ENCODE results near the gene BTAF1. TPM values are rescaled to one million over a fixed set of nuclear protein-coding genes. Genes with fewer than 3 reads are reported as not detected.
"Not testable (repeated sequence)": the region's sequence is repeated elsewhere in the genome, so short reads cannot be mapped to it uniquely, and the experiment has no call there.

BTAF1 gene
- total RNA-seq, 1 donor from 2014 or later = 26.7 TPM

- H3K9me3 Mint-ChIP-seq (ENCODE audit: low read depth) = no peaks in the 10 kb centered on the region
- peaks cover 12% of the 10 kb centered on the region for H3K4me1 Mint-ChIP-seq (ENCODE audit: low read depth)
- no peaks in the 10 kb centered on the region for H3K27me3 Mint-ChIP-seq (ENCODE audit: low read depth)
- no peak overlapping the region for H3K27ac Mint-ChIP-seq (ENCODE audit: unreplicated experiment)
- TF ChIP-seq CTCF (IDR thresholded peaks at IDR 0.05) = no peak
- no peak for DNase-seq (ENCODE audit: low spot score)
- H3K4me3 Mint-ChIP-seq (ENCODE audit: unreplicated experiment) = no peak overlapping the region
- H3K36me3 Mint-ChIP-seq (ENCODE audit: low read depth) = no peaks in the 10 kb centered on the region
These were observed 32.2 kb upstream of the BTAF1 start for GRCh38 chr10:91891125-91892001.

GRCh38 chr10:91893051-91893450 is 30.5 kb upstream of the BTAF1 start:
- Mint-ChIP-seq H3K27ac (ENCODE audit: unreplicated experiment) (no peak overlapping the region), H3K4me1 (ENCODE audit: low read depth) (peaks cover under 1% of the 10 kb centered on the region), H3K4me3 (ENCODE audit: unreplicated experiment) (no peak overlapping the region), H3K36me3 (ENCODE audit: low read depth) (no peaks in the 10 kb centered on the region), H3K9me3 (ENCODE audit: low read depth) (no peaks in the 10 kb centered on the region), H3K27me3 (ENCODE audit: low read depth) (no peaks in the 10 kb centered on the region)
- no peak for TF ChIP-seq CTCF (IDR thresholded peaks at IDR 0.05)
- DNase-seq (ENCODE audit: low spot score) = no peak

GRCh38 chr10:91894261-91894685 is 29.3 kb upstream of the BTAF1 start:
- H3K4me3 Mint-ChIP-seq (ENCODE audit: unreplicated experiment); H3K4me1 Mint-ChIP-seq (ENCODE audit: low read depth); H3K27ac Mint-ChIP-seq (ENCODE audit: unreplicated experiment); H3K27me3 Mint-ChIP-seq (ENCODE audit: low read depth); DNase-seq (ENCODE audit: low spot score); H3K9me3 Mint-ChIP-seq (ENCODE audit: low read depth); H3K36me3 Mint-ChIP-seq (ENCODE audit: low read depth): not testable (repeated sequence)

GRCh38 chr10:91896212-91896756 is 27.3 kb upstream of the BTAF1 start:
- TF ChIP-seq CTCF (IDR thresholded peaks at IDR 0.05) = no peak
- no peaks in the 10 kb centered on the region for H3K9me3 Mint-ChIP-seq (ENCODE audit: low read depth)
- DNase-seq (ENCODE audit: low spot score) = no peak
- H3K4me3 Mint-ChIP-seq (ENCODE audit: unreplicated experiment) = no peak overlapping the region
- H3K4me1 Mint-ChIP-seq (ENCODE audit: low read depth) = no peaks in the 10 kb centered on the region
- no peaks in the 10 kb centered on the region for H3K27me3 Mint-ChIP-seq (ENCODE audit: low read depth)
- no peak overlapping the region for H3K27ac Mint-ChIP-seq (ENCODE audit: unreplicated experiment)
- H3K36me3 Mint-ChIP-seq (ENCODE audit: low read depth) = no peaks in the 10 kb centered on the region

GRCh38 chr10:91897421-91897820 is 26.1 kb upstream of the BTAF1 start:
- Mint-ChIP-seq H3K27me3 (ENCODE audit: low read depth) (no peaks in the 10 kb centered on the region), H3K36me3 (ENCODE audit: low read depth) (no peaks in the 10 kb centered on the region)

More at GRCh38 chr10:91897421-91897820, 26.1 kb upstream of the BTAF1 start:
- Mint-ChIP-seq H3K4me3 (ENCODE audit: unreplicated experiment) (no peak overlapping the region), H3K4me1 (ENCODE audit: low read depth) (peaks cover 10% of the 10 kb centered on the region), H3K9me3 (ENCODE audit: low read depth) (no peaks in the 10 kb centered on the region), H3K27ac (ENCODE audit: unreplicated experiment) (no peak overlapping the region)
- no peak for DNase-seq (ENCODE audit: low spot score)
- TF ChIP-seq CTCF (IDR thresholded peaks at IDR 0.05) = no peak
